ENCODE results near the gene TMEM243.
A peak's percentile ranks its signal among the peaks of the same experiment; 100 is the strongest.

The TMEM243 gene

DNA sequence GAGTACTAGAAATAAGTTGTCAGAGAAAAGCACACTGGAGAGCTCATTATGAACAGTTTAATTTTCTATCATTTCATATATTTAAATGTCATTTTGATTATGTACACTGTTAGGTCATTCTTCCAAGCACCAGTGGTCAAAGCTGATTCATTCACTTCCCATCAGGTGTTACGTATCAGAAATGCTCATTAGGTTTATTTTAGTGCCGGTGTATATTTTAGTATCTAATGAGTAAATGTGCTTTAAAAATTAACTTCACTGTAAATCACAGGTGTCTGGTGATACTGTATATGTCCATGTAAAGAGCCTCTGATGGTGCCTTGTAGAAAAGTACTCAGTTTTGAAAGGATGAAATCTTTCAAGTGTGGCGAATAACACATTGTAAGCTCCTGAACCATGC lies 63.7 kb downstream of the TMEM243 start:
- no peak for DNase-seq (ENCODE audit: low read depth)

GRCh38 chr7:87154569-87154968 lies 65.0 kb downstream of the TMEM243 start:
- DNase-seq (ENCODE audit: low read depth), result no peak

DNA sequence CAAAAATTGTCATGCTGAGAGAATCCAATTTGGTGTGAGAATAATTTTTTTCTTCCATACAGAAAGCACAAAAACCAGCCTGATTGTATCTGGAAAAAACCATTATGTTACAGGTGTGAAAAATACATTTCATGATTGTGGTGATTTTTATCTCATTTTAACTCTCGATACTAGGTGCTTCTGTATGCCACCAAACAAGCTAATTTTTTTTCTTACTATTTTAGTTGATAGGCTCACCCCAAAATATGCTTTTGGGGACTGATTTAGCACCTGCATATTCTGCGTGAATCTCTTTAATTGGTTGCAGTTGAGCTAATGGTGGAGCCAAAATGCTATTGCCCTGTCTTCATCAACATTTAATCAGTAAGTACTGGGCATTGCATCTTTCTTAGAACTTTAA lies 65.4 kb downstream of the TMEM243 start:
- no peak for DNase-seq (ENCODE audit: low read depth)

DNA sequence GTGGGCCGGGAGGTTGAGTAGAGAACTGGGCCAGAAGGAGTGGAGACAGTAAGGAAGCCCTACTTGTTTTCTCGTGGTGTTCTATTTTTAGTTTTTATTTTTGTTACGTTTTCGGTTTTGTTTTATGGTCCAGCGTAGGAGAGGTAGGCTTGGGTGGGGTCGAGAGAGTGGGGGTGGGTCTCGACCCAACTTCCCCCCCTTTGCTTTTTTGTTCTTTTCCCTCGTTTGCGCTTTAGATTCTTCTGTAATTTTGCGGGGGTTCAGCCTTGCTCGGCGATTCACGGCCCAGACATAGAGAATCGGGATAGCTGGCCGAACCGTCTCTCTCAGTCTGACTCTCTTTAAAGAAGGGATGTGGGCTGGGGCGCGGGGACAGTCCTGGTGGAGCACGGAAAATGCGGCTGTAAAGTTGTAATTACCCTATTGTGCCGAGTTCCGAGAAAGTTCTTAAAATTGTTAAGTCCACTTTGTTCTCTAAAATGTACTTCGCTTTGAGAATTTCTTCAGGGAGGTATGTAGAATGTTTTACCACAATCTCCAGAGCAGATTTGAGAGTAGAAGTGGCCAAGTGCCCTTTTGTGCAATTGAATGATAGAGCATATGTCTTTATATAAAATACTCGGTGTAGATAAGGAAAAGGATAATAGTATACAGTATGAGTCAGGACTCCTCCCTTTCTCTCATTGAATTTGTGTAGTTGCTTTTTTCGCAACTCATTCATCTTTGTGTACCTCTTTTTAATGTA lies 66.5 kb downstream of the TMEM243 start:
- no peak for DNase-seq (ENCODE audit: low read depth)

- DNase-seq (ENCODE audit: low read depth), result peak; percentile 89
These were observed 67.2 kb downstream of the TMEM243 start, which contains the start of gene DMTF1 for GRCh38 chr7:87152112-87152896. Gene DMTF1, plus strand, starts transcription at chr7:87152453. Its CDS starts 12,489 bp downstream, at chr7:87164942.

DNA sequence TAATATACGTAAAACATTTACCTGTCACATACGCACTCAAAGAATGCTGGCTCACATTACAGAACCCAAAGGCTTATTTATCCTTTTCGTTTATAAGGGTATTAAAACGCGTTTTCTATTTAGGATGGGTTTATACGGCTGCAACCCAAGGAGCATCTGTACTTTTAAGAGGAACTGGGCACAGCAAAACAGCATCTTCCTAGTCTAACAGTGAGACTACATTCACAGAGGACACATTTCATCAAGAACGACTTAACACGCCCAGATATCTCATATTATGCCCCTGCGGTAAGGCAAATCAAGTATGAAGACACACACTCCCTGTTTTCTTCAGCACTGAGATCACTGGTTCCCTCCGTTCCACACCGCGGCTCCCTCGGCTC lies 67.8 kb downstream of the TMEM243 start:
- DNase-seq (ENCODE audit: low read depth), result no peak

- DNase-seq (ENCODE audit: low read depth), result no peak
These were observed 68.4 kb downstream of the TMEM243 start for GRCh38 chr7:87151002-87151728.

GRCh38 chr7:87148332-87148955 lies 71.1 kb downstream of the TMEM243 start:
- DNase-seq (ENCODE audit: low read depth), result no peak

DNA sequence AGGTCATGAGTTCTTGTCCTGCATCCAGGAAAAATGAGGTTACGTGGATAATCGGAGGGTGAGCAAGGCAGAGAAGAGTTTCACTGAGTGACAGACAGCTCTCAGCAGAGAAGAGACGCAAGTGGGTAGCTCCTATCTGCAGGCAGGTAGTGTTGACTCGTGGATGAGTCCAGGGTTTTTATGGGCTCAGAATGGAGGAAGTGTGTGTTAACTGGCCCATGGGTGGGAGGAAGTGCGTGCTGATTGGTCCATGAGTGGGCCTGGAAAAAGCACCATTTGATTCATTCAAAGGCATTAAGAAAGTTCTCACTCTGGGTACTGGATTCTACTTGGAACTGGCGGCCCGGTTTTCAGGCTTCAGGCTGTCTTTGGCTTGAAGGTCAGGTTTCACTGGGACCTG lies 72.0 kb downstream of the TMEM243 start:
- DNase-seq (ENCODE audit: low read depth), result no peak

- DNase-seq (ENCODE audit: low read depth), result no peak
These were observed 72.7 kb downstream of the TMEM243 start for GRCh38 chr7:87146740-87147386.
